GM23338 (cell line): Measurements from ENCODE around the gene GCSH.

Source experiments
- EZH2 ChIP-seq: fragments of 200-600 bp; sonication (generic); IDR thresholded peaks from one replicate; pipeline ENCODE4 v1.8.0; 2017; ENCODE audit warnings: antibody characterized with exemption, mild to moderate bottlenecking, low read depth; ENCODE audit not compliant: unreplicated experiment
- NANOG ChIP-seq: IDR thresholded peaks from 2 replicates; pipeline ENCODE4 v1.6.1; 2016; ENCODE audit warnings: antibody characterized with exemption, borderline replicate concordance
- POLR2AphosphoS5 ChIP-seq: IDR thresholded peaks from 2 replicates; pipeline ENCODE4 v1.6.1; 2016; ENCODE audit warnings: antibody characterized with exemption, low read depth
- TF ChIP-seq, protein P1 (sequence below), 2 experiments: fragments of 200-600 bp in 1 of 2; sonication (generic) in 1 of 2; conservative IDR thresholded peaks; 2 replicates each; pipeline versions ENCODE4 v1.5.1 to v1.6.1; 2016 to 2017; ENCODE audit warnings: antibody characterized with exemption in 2 of 2, low read depth in 2 of 2, mild to moderate bottlenecking in 2 of 2, moderate library complexity in 1 of 2

DNA sequence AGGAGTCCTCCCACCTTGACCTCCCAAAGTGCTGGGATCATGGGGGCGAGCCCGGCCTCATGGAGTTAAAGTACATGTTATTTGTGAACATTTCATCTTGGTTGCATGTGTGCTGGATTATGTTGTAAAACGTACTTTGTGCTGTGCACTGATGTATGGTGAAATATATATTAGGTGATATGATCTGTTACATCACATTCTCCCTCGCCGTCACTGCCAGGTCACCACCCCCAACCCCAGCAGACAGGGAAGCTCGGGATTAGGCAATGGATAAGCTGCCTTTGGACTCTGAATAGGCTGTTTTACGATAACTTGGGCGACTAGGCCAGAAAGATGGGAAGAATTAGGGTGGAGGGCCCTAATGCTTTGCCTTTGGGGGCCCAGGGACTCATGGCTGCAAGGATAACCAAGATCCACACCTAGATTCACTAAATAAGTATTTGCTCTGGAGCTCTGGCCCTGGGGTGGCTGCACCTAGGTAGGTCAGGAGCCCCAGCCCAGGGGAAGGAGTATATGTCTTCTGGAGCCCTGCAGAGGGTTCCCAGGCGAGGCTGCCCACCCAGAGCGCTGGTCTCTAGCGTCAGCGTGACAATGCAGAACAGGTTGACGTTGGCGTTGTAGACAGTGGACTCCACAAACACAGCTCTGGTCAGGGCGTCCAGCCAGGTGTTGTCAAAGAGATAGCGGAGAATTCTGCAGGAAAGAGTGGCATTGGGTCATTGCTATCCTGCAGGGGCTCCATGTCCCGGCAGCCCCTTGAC is 27.1 kb upstream of the GCSH start:
- TF ChIP-seq POLR2AphosphoS5 = no peak
- TF ChIP-seq NANOG = no peak
- TF ChIP-seq EZH2 = no peak
- TF ChIP-seq, protein P1, sequence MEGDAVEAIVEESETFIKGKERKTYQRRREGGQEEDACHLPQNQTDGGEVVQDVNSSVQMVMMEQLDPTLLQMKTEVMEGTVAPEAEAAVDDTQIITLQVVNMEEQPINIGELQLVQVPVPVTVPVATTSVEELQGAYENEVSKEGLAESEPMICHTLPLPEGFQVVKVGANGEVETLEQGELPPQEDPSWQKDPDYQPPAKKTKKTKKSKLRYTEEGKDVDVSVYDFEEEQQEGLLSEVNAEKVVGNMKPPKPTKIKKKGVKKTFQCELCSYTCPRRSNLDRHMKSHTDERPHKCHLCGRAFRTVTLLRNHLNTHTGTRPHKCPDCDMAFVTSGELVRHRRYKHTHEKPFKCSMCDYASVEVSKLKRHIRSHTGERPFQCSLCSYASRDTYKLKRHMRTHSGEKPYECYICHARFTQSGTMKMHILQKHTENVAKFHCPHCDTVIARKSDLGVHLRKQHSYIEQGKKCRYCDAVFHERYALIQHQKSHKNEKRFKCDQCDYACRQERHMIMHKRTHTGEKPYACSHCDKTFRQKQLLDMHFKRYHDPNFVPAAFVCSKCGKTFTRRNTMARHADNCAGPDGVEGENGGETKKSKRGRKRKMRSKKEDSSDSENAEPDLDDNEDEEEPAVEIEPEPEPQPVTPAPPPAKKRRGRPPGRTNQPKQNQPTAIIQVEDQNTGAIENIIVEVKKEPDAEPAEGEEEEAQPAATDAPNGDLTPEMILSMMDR (conservative IDR thresholded peaks at IDR 0.05; ENCODE audit: low read depth in 2 of 2) = no peak
